ENCODE data around the gene ZNF275.
"Not testable (repeated sequence)": the region's sequence is repeated elsewhere in the genome, so short reads cannot be mapped to it uniquely, and the experiment has no call there.

ZNF275 gene

GRCh38 chrX:153317996-153318722 lies 15.8 kb upstream of the ZNF275 start:
- Histone ChIP-seq H3F3A (ENCODE audit: low read depth) (no peaks in the 10 kb centered on the region), H3K36me3 (ENCODE audit: insufficient read depth, low read length) (no peaks in the 10 kb centered on the region), H3K79me2 (ENCODE audit: insufficient read depth, low read length) (no peaks in the 10 kb centered on the region), H4K20me1 (ENCODE audit: insufficient read depth, low read length, poor library complexity, severe bottlenecking) (no peaks in the 10 kb centered on the region), H3K9me3 (ENCODE audit: insufficient read depth, low read depth, low read length) (no peaks in the 10 kb centered on the region), H3K4me3 (ENCODE audit: low read length, poor library complexity, severe bottlenecking) (no peak overlapping the region), H2AFZ (ENCODE audit: low read length) (no peak overlapping the region), H3K4me2 (ENCODE audit: low read depth, low read length, poor library complexity, severe bottlenecking) (no peak overlapping the region), H3K9me2 (replicated peaks; ENCODE audit: low read depth, low read length) (no peaks in the 10 kb centered on the region), H3K9ac (ENCODE audit: low read depth, low read length, poor library complexity, severe bottlenecking) (no peak overlapping the region), H3K4me1 (ENCODE audit: insufficient read depth, low read length, poor library complexity, severe bottlenecking) (no peaks in the 10 kb centered on the region), H3K27me3 (ENCODE audit: insufficient read depth, low read length, poor library complexity, severe bottlenecking) (no peaks in the 10 kb centered on the region)
- TF ChIP-seq, protein P1, sequence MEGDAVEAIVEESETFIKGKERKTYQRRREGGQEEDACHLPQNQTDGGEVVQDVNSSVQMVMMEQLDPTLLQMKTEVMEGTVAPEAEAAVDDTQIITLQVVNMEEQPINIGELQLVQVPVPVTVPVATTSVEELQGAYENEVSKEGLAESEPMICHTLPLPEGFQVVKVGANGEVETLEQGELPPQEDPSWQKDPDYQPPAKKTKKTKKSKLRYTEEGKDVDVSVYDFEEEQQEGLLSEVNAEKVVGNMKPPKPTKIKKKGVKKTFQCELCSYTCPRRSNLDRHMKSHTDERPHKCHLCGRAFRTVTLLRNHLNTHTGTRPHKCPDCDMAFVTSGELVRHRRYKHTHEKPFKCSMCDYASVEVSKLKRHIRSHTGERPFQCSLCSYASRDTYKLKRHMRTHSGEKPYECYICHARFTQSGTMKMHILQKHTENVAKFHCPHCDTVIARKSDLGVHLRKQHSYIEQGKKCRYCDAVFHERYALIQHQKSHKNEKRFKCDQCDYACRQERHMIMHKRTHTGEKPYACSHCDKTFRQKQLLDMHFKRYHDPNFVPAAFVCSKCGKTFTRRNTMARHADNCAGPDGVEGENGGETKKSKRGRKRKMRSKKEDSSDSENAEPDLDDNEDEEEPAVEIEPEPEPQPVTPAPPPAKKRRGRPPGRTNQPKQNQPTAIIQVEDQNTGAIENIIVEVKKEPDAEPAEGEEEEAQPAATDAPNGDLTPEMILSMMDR (conservative IDR thresholded peaks at IDR 0.05; ENCODE audit: low read length), result no peak
- TF ChIP-seq EZH2phosphoT487 (IDR thresholded peaks at IDR 0.05; ENCODE audit: borderline replicate concordance), result no peak

GRCh38 chrX:153318811-153319210 lies 15.1 kb upstream of the ZNF275 start:
- Histone ChIP-seq H3K36me3 (ENCODE audit: insufficient read depth, low read length) (no peaks in the 10 kb centered on the region), H3K9me2 (replicated peaks; ENCODE audit: low read depth, low read length) (no peaks in the 10 kb centered on the region), H2AFZ (ENCODE audit: low read length) (no peak overlapping the region), H3K4me1 (ENCODE audit: insufficient read depth, low read length, poor library complexity, severe bottlenecking) (no peaks in the 10 kb centered on the region), H4K20me1 (ENCODE audit: insufficient read depth, low read length, poor library complexity, severe bottlenecking) (no peaks in the 10 kb centered on the region), H3K4me2 (ENCODE audit: low read depth, low read length, poor library complexity, severe bottlenecking) (no peak overlapping the region), H3K9me3 (ENCODE audit: insufficient read depth, low read depth, low read length) (no peaks in the 10 kb centered on the region), H3K4me3 (ENCODE audit: low read length, poor library complexity, severe bottlenecking) (no peak overlapping the region), H3F3A (ENCODE audit: low read depth) (no peaks in the 10 kb centered on the region), H3K9ac (ENCODE audit: low read depth, low read length, poor library complexity, severe bottlenecking) (no peak overlapping the region), H3K27me3 (ENCODE audit: insufficient read depth, low read length, poor library complexity, severe bottlenecking) (no peaks in the 10 kb centered on the region), H3K79me2 (ENCODE audit: insufficient read depth, low read length) (no peaks in the 10 kb centered on the region)
- TF ChIP-seq, protein P1 (conservative IDR thresholded peaks at IDR 0.05; ENCODE audit: low read length), result no peak
- TF ChIP-seq EZH2phosphoT487 (IDR thresholded peaks at IDR 0.05; ENCODE audit: borderline replicate concordance), result no peak

DNA sequence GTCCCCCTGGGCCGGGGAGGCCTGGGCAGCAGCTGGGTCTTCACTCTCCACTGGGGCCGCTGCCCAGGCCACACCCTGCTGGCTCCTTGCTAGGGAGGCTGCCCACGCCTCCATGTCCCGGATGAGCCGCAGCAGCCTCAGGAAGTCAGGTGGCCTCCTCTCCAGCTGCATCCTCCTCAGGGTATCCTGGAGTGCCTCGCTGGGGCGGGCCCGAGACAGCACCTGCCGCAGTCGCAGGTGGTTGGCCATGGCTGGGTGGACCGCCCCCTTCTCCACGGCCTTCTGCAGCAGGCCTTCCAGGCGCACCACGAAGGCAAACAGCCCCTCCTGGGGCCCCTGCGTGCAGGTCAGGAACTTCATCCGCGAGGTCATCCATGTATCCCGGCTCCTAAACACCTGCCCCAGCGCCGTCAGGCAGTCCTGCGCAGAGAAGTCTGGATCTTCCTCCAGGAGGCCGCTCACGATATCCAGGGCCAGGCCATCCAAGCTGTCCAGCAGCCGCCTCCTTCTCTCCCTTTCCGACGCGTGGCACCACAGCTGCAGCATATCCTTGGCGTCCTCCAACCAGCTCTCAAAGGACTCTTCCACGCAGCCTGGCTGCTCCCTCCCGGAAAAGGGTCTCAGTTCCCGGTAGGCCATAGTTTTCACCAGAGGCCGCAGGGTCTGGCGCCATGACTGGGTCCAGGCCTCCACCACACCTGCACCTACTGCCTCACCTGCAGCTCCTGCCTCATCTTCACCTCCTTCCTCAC lies 14.5 kb upstream of the ZNF275 start:
- Histone ChIP-seq H3F3A (ENCODE audit: low read depth) (no peaks in the 10 kb centered on the region), H3K4me1 (ENCODE audit: insufficient read depth, low read length, poor library complexity, severe bottlenecking) (no peaks in the 10 kb centered on the region), H3K4me3 (ENCODE audit: low read length, poor library complexity, severe bottlenecking) (no peak overlapping the region), H3K27me3 (ENCODE audit: insufficient read depth, low read length, poor library complexity, severe bottlenecking) (no peaks in the 10 kb centered on the region), H3K79me2 (ENCODE audit: insufficient read depth, low read length) (no peaks in the 10 kb centered on the region), H4K20me1 (ENCODE audit: insufficient read depth, low read length, poor library complexity, severe bottlenecking) (no peaks in the 10 kb centered on the region), H3K9me2 (replicated peaks; ENCODE audit: low read depth, low read length) (no peaks in the 10 kb centered on the region), H3K9ac (ENCODE audit: low read depth, low read length, poor library complexity, severe bottlenecking) (no peak overlapping the region), H3K36me3 (ENCODE audit: insufficient read depth, low read length) (no peaks in the 10 kb centered on the region), H3K4me2 (ENCODE audit: low read depth, low read length, poor library complexity, severe bottlenecking) (no peak overlapping the region), H3K9me3 (ENCODE audit: insufficient read depth, low read depth, low read length) (no peaks in the 10 kb centered on the region), H2AFZ (ENCODE audit: low read length) (no peak overlapping the region)
- TF ChIP-seq EZH2phosphoT487 (IDR thresholded peaks at IDR 0.05; ENCODE audit: borderline replicate concordance), result no peak
- TF ChIP-seq, protein P1 (conservative IDR thresholded peaks at IDR 0.05; ENCODE audit: low read length), result no peak

DNA sequence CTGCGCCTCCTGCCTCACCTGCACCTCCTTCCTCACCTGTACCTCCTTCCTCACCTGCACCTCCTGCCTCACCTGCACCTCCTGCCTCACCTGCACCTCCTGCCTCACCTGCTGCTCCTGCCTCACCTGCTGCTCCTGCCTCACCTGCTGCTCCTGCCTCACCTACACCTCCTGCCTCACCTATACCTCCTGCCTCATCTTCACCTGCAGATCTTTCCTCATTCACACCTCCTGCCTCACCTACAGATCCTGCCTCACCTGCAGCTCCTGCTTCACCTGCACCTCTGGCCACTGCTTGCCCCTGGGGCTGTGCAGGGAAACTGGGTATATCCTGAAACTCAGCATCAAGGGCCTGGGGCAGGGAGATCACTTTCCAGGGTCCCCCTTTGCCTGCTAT lies 13.9 kb upstream of the ZNF275 start:
- H3K9me2 ChIP-seq (replicated peaks; ENCODE audit: low read depth, low read length), result not testable (repeated sequence)

More for the DNA sequence above, 13.9 kb upstream of the ZNF275 start:
- H4K20me1 ChIP-seq (ENCODE audit: insufficient read depth, low read length, poor library complexity, severe bottlenecking); H3K4me2 ChIP-seq (ENCODE audit: low read depth, low read length, poor library complexity, severe bottlenecking); H3K79me2 ChIP-seq (ENCODE audit: insufficient read depth, low read length); H3K9me3 ChIP-seq (ENCODE audit: insufficient read depth, low read depth, low read length); H3K27me3 ChIP-seq (ENCODE audit: insufficient read depth, low read length, poor library complexity, severe bottlenecking); H3F3A ChIP-seq (ENCODE audit: low read depth); H3K4me1 ChIP-seq (ENCODE audit: insufficient read depth, low read length, poor library complexity, severe bottlenecking); H3K9ac ChIP-seq (ENCODE audit: low read depth, low read length, poor library complexity, severe bottlenecking); H3K36me3 ChIP-seq (ENCODE audit: insufficient read depth, low read length); H3K4me3 ChIP-seq (ENCODE audit: low read length, poor library complexity, severe bottlenecking); H2AFZ ChIP-seq (ENCODE audit: low read length): not testable (repeated sequence)

Measured in Loucy (cell line).